NB4 (cell line): Measurements from ENCODE around the gene PCDHA13.
A peak's percentile ranks its signal among the peaks of the same experiment; 100 is the strongest.

Experiments used
- CTCF ChIP-seq: IDR thresholded peaks from one replicate; pipeline ENCODE4 v1.5.1; 2012; ENCODE audit warnings: low read depth, low read length
- POLR2A ChIP-seq: IDR thresholded peaks from 2 replicates; pipeline ENCODE4 v1.6.1; 2011; ENCODE audit warnings: mild to moderate bottlenecking; ENCODE audit not compliant: insufficient read length; ENCODE audit errors: extremely low read depth

GRCh38 chr5:140875085-140876065, 6.5 kb upstream of the PCDHA13 start, which contains the start of gene PCDHA12:
- TF ChIP-seq CTCF (peak; percentile 36), POLR2A (no peak)
